IMR-90 (cell line): ENCODE results near the gene CBFA2T3. TPM values are rescaled to one million over a fixed set of nuclear protein-coding genes. Genes with fewer than 3 reads are reported as not detected.

Source experiments
- ATAC-seq: fragments of 200-7000 bp; cut with Tn5 transposase; 2 replicates; pipeline ENCODE4 v1.9.1; 2020; ENCODE audit warnings: low read depth, mild to moderate bottlenecking, moderate library complexity
- BruUV-seq: library from RNA; stranded (reverse); fragments of 400-500 nt; replicated peaks from 2 replicates; lab custom pipeline; 2021; lab: Mats Ljungman, UMichigan
- CTCF ChIA-PET: fragments of 300-600 bp; formaldehyde crosslinking; extraction: SDS; loops from one replicate; lab custom pipeline; 2021; ENCODE audit warnings: antibody characterized with exemption; lab: Yijun Ruan, JAX
- POLR2A ChIA-PET: fragments of 300-600 bp; sonication (Branson Sonifier 250); formaldehyde crosslinking; loops from one replicate; lab custom pipeline; 2022; ENCODE audit warnings: antibody characterized with exemption; ENCODE audit not compliant: unreplicated experiment; lab: Charles Lee
- DNase-seq: peaks from one replicate; pipeline ENCODE4 v3.0.0; 2013
- H2AFZ ChIP-seq: replicated peaks from 2 replicates; pipeline ENCODE3; 2013; ENCODE audit warnings: low read length, mild to moderate bottlenecking; ENCODE audit not compliant: poor library complexity
- H2AK5ac ChIP-seq: 2 replicates; pipeline ENCODE4 v1.6.1; 2013; ENCODE audit warnings: low read depth, low read length, inconsistent platforms
- H2AK9ac ChIP-seq: replicated peaks from 2 replicates; pipeline ENCODE3; 2013; ENCODE audit warnings: mild to moderate bottlenecking, low read depth, low read length, moderate library complexity; ENCODE audit not compliant: poor library complexity
- H2BK120ac ChIP-seq: 2 replicates; pipeline ENCODE4 v1.6.1; 2013; ENCODE audit warnings: low read depth, low read length, inconsistent platforms
- H2BK15ac ChIP-seq: 3 replicates; pipeline ENCODE4 v1.6.1; 2013; ENCODE audit warnings: low read depth, low read length, inconsistent platforms
- H2BK20ac ChIP-seq: 2 replicates; pipeline ENCODE4 v1.6.1; 2013; ENCODE audit warnings: low read depth, mild to moderate bottlenecking, inconsistent platforms, low read length, moderate library complexity
- H2BK5ac ChIP-seq: 2 replicates; pipeline ENCODE4 v1.6.1; 2013; ENCODE audit warnings: mild to moderate bottlenecking, low read depth, low read length, inconsistent platforms; ENCODE audit not compliant: poor library complexity, severe bottlenecking
- H3K14ac ChIP-seq: replicated peaks from 2 replicates; pipeline ENCODE4 v1.6.1; 2013; ENCODE audit warnings: low read depth, low read length, inconsistent platforms
- H3K18ac ChIP-seq: 2 replicates; pipeline ENCODE4 v1.6.1; 2013; ENCODE audit warnings: low read depth, low read length, control low read depth
- H3K23ac ChIP-seq: 2 replicates; pipeline ENCODE4 v1.6.1; 2013; ENCODE audit warnings: low read depth, low read length, inconsistent platforms
- H3K27ac ChIP-seq: 2 replicates; pipeline ENCODE4 v1.5.1; 2013; ENCODE audit warnings: mild to moderate bottlenecking, control low read depth, low read length; ENCODE audit not compliant: insufficient read depth
- H3K27me3 ChIP-seq: 2 replicates; pipeline ENCODE4 v1.6.1; 2013; ENCODE audit warnings: low read length; ENCODE audit not compliant: control insufficient read depth, insufficient read depth
- H3K36me3 ChIP-seq: 2 replicates; pipeline ENCODE4 v1.6.1; 2013; ENCODE audit warnings: low read length, mixed read lengths; ENCODE audit not compliant: control insufficient read depth, insufficient read depth
- H3K4ac ChIP-seq: 2 replicates; pipeline ENCODE4 v1.6.1; 2013; ENCODE audit warnings: low read depth, low read length, inconsistent platforms
- H3K4me1 ChIP-seq: 2 replicates; pipeline ENCODE4 v1.6.1; 2013; ENCODE audit warnings: low read length, mixed read lengths; ENCODE audit not compliant: control insufficient read depth, insufficient read depth
- H3K4me2 ChIP-seq: 2 replicates; pipeline ENCODE4 v1.6.1; 2013; ENCODE audit warnings: low read depth, mild to moderate bottlenecking, control low read depth, low read length, moderate library complexity
- H3K4me3 ChIP-seq: 2 replicates; pipeline ENCODE4 v1.5.1; 2013; ENCODE audit warnings: low read depth, mild to moderate bottlenecking, control low read depth, low read length, moderate library complexity; ENCODE audit not compliant: insufficient read depth
- H3K56ac ChIP-seq: 2 replicates; pipeline ENCODE4 v1.6.1; 2013; ENCODE audit warnings: low read length, inconsistent platforms; ENCODE audit not compliant: insufficient read depth; ENCODE audit errors: extremely low read depth
- H3K79me1 ChIP-seq, 2 experiments: 2 replicates each; pipeline ENCODE4 v1.6.1; 2013; ENCODE audit warnings: low read length in 2 of 2, inconsistent platforms in 1 of 2, low read depth in 1 of 2
- H3K9ac ChIP-seq: 2 replicates; pipeline ENCODE4 v1.6.1; 2013; ENCODE audit warnings: low read depth, low read length, control low read depth
- H3K9me1 ChIP-seq: 2 replicates; pipeline ENCODE4 v1.6.1; 2013; ENCODE audit warnings: low read length, inconsistent platforms; ENCODE audit not compliant: insufficient read depth
- H3K9me3 ChIP-seq: 2 replicates; pipeline ENCODE4 v1.6.1; 2013; ENCODE audit warnings: low read length; ENCODE audit not compliant: control insufficient read depth, insufficient read depth
- H4K20me1 ChIP-seq: 2 replicates; pipeline ENCODE4 v1.6.1; 2013; ENCODE audit warnings: low read length, inconsistent platforms; ENCODE audit not compliant: insufficient read depth
- H4K5ac ChIP-seq: 2 replicates; pipeline ENCODE4 v1.6.1; 2013; ENCODE audit warnings: mild to moderate bottlenecking, low read depth, low read length, control low read depth
- H4K8ac ChIP-seq, 2 experiments: 2 replicates each; pipeline ENCODE4 v1.6.1; 2013; ENCODE audit warnings: low read depth in 2 of 2, low read length in 2 of 2, control low read depth in 1 of 2, inconsistent platforms in 1 of 2
- H4K91ac ChIP-seq: 2 replicates; pipeline ENCODE4 v1.6.1; 2013; ENCODE audit warnings: low read depth, low read length, inconsistent platforms; ENCODE audit not compliant: insufficient read depth
- CEBPB ChIP-seq: IDR thresholded peaks from 2 replicates; pipeline ENCODE4 v1.6.1; 2012; ENCODE audit warnings: low read depth, low read length, improper control_type of control experiment
- CHD1 ChIP-seq: IDR thresholded peaks from 2 replicates; pipeline ENCODE4 v1.6.1; 2012; ENCODE audit warnings: low read depth, low read length, improper control_type of control experiment
- FOS ChIP-seq: fragments of 150-350 bp; IDR thresholded peaks from 2 replicates; pipeline ENCODE4 v1.6.1; 2016; ENCODE audit warnings: low read depth, low read length
- MXI1 ChIP-seq: IDR thresholded peaks from 2 replicates; pipeline ENCODE4 v1.6.1; 2012; ENCODE audit warnings: low read depth, mild to moderate bottlenecking, low read length, moderate library complexity, borderline replicate concordance
- RFX5 ChIP-seq: IDR thresholded peaks from 2 replicates; pipeline ENCODE4 v1.8.0; 2012; ENCODE audit warnings: low read depth, mild to moderate bottlenecking, low read length, moderate library complexity
- WGBS, 2 experiments: methylation state at CpG; one replicate each; pipeline versions ENCODE4 v1.1.5 to v1.1.7; 2013; ENCODE audit warnings: missing lambda C conversion rate in 2 of 2; ENCODE audit not compliant: insufficient read length in 1 of 2; ENCODE audit errors: extremely low coverage in 2 of 2; 5-methylcytosine and 5-hydroxymethylcytosine counted together
- dilution Hi-C: fragments of 300-500 bp; cut with HindIII; formaldehyde crosslinking; loops from one replicate; pipeline ENCODE4 v1.14.3; 2018; ENCODE audit warnings: low sequenced_read_pairs; ENCODE audit not compliant: unreplicated experiment
- in situ Hi-C: fragments of 300-500 bp; cut with MboI; formaldehyde crosslinking; loops from 3 replicates; pipeline ENCODE4 v1.14.3; 2019; ENCODE audit warnings: low sequenced_read_pairs, inconsistent platforms, mixed read lengths
- intact Hi-C: fragments of 100-400 bp; cut with micrococcal nuclease; formaldehyde crosslinking; loops from 2 replicates; pipeline ENCODE4 v1.10.0; 2022
- polyA plus RNA-seq, 3 experiments: library from polyadenylated mRNA; depleted of rRNA; stranded (reverse); fragments of >200 nt; gene quantifications; 2 replicates each; pipeline ENCODE4 v1.2.3, GENCODE V29; 2012; ENCODE audit warnings: low replicate concordance in 1 of 3
- total RNA-seq: library from RNA; depleted of rRNA; stranded (reverse); fragments of >200 nt; gene quantifications from 2 replicates; pipeline ENCODE4 v1.2.3, GENCODE V29; 2012

CBFA2T3 gene
- total and polyA plus RNA-seq, 2 of the 4 experiments (the other 2 are of a cell fraction): not detected

GRCh38 chr16:88948781-88949490 is 28.1 kb downstream of the CBFA2T3 start:
- POLR2A ChIA-PET: no interaction called here
- WGBS, 2 experiments: 43% methylated on average over 2 of the region's 17 CpGs; no CpG with 5 or more reads in 1 of the 2 experiments
- intact Hi-C loops: no loop called here
- no peaks in the 10 kb centered on the region for H3K79me1 ChIP-seq
- H2AK5ac ChIP-seq: no peak overlapping the region
- H3K36me3 ChIP-seq: no peaks in the 10 kb centered on the region
- in situ Hi-C loops: no loop called here
- H3K9ac ChIP-seq: no peak overlapping the region
- no peak overlapping the region for H3K4me2 ChIP-seq
- CTCF ChIA-PET: no interaction called here
- H3K9me1 ChIP-seq: no peaks in the 10 kb centered on the region
- H2AK9ac ChIP-seq: no peak overlapping the region
- H3K27ac ChIP-seq: no peak overlapping the region
- no peak overlapping the region for H3K4ac ChIP-seq
- H3K4me1 ChIP-seq: no peaks in the 10 kb centered on the region
- no peak overlapping the region for H2BK120ac ChIP-seq
- no peak overlapping the region for H3K14ac ChIP-seq
- H3K4me3 ChIP-seq: no peak overlapping the region
- TF ChIP-seq CHD1 (no peak), RFX5 (no peak), FOS (no peak), MXI1 (no peak), CEBPB (no peak)
- H4K5ac ChIP-seq: no peak overlapping the region
- H2BK5ac ChIP-seq: no peak overlapping the region
- H2BK15ac ChIP-seq: no peak overlapping the region
- no peak overlapping the region for H3K23ac ChIP-seq
- dilution Hi-C loops: no loop called here
- DNase-seq: no peak
- BruUV-seq: no TSS peak
- no peaks in the 10 kb centered on the region for H3K9me3 ChIP-seq
- no peaks in the 10 kb centered on the region for H4K20me1 ChIP-seq
- peaks cover 52% of the 10 kb centered on the region for H3K27me3 ChIP-seq
- ATAC-seq: no peak
- H4K91ac ChIP-seq: no peak overlapping the region
- no peak overlapping the region for H2AFZ ChIP-seq
- no peak overlapping the region for H2BK20ac ChIP-seq
- no peak overlapping the region for H3K18ac ChIP-seq
- H3K56ac ChIP-seq: no peak overlapping the region
- no peak overlapping the region for H4K8ac ChIP-seq
